Measurements from ENCODE around the gene SDK1. TPM values are rescaled to one million over a fixed set of nuclear protein-coding genes. Genes with fewer than 3 reads are reported as not detected.

Gene SDK1
- total and polyA plus RNA-seq, 10 of the 15 experiments (the other 5 are each of a cell fraction or from before 2014, with no cell fraction given): 0.14 to 0.33 TPM; not detected in 8

DNA sequence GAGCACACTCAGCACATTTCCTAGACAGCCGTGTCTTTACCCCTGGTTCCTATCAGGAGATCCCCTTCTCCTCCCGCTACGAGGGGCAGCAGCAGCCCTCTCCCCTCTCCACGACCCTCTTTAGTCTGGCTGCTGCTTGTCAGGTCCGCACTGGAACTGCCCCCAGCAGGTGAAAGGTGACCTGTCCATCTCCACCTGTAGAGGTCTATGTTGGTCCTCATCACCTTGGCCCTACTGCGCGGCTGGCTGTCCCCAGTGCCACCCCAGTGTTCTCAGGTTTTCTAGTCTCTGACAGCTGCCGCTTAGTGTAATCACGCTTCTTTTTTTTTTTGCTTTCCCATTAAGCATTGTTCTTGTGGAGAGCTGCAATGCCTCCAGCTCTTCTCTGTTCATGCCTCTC, 545.7 kb downstream of the SDK1 start:
- H4K20me1 ChIP-seq (ENCODE audit: control insufficient read depth, insufficient read depth): no peaks in the 10 kb centered on the region
- no peak for ATAC-seq
- ChIA-PET POLR2A (no interaction called here), CTCF (no interaction called here), RAD21 (ENCODE audit: unreplicated experiment) (no interaction called here), SMC1A (ENCODE audit: uncharacterized antibody, unreplicated experiment) (no interaction called here)
- no peaks in the 10 kb centered on the region for H3K36me3 ChIP-seq (ENCODE audit: control insufficient read depth in 2 of 2, insufficient read depth in 2 of 2, low read length in 1 of 2)
- no peak overlapping the region for H3K27ac ChIP-seq (ENCODE audit: control insufficient read depth, insufficient read depth)
- WGBS (ENCODE audit: insufficient coverage, insufficient replicate concordance, low lambda C conversion rate, missing lambda C conversion rate): 35% methylated on average over 9 of the region's 9 CpGs
- DNase-seq (ENCODE audit: low read depth, low spot score): no peak
- no TSS peak for BruUV-seq (replicated peaks)
- H3K79me2 ChIP-seq (ENCODE audit: control insufficient read depth, insufficient read depth, low read length): no peaks in the 10 kb centered on the region
- H3K27me3 ChIP-seq (replicated peaks in 1 of 2; ENCODE audit: control insufficient read depth in 2 of 2, insufficient read depth in 2 of 2, low read length in 1 of 2): no peaks in the 10 kb centered on the region
- H3K9me3 ChIP-seq (replicated peaks; ENCODE audit: control insufficient read depth, insufficient read depth, low read length): no peaks in the 10 kb centered on the region; the same call in 2 of the 3 replicates
- no peak for FAIRE-seq
- intact Hi-C loops (cut with micrococcal nuclease; ENCODE audit: unreplicated experiment) (no loop called here), in situ Hi-C loops (cut with MboI) (no loop called here)
- H3K4me1 ChIP-seq (ENCODE audit: control insufficient read depth, insufficient read depth, low read length): no peaks in the 10 kb centered on the region
- H3K9ac ChIP-seq (ENCODE audit: control insufficient read depth, insufficient read depth, low read length): no peak overlapping the region
- no peak overlapping the region for H3K4me3 ChIP-seq
- no peak overlapping the region for H3K4me2 ChIP-seq (ENCODE audit: control insufficient read depth, insufficient read depth)
- H2AFZ ChIP-seq (ENCODE audit: control insufficient read depth, low read depth, low read length): no peak overlapping the region
- TF ChIP-seq PML (IDR thresholded peaks at IDR 0.05; ENCODE audit: low read length) (no peak), HCFC1 (IDR thresholded peaks at IDR 0.05; ENCODE audit: low read length) (no peak), ASH2L (IDR thresholded peaks at IDR 0.05; ENCODE audit: borderline replicate concordance, low read depth) (no peak), ZNF384 (IDR thresholded peaks at IDR 0.05; ENCODE audit: borderline replicate concordance, low read depth, low read length) (no peak), SIN3A (IDR thresholded peaks at IDR 0.05; ENCODE audit: low read depth, low read length) (no peak), TCF3 (IDR thresholded peaks at IDR 0.05; ENCODE audit: borderline replicate concordance, insufficient read depth, low read depth, low read length) (no peak), TCF7 (IDR thresholded peaks at IDR 0.05; ENCODE audit: borderline replicate concordance) (no peak)
- TF ChIP-seq, protein P1, sequence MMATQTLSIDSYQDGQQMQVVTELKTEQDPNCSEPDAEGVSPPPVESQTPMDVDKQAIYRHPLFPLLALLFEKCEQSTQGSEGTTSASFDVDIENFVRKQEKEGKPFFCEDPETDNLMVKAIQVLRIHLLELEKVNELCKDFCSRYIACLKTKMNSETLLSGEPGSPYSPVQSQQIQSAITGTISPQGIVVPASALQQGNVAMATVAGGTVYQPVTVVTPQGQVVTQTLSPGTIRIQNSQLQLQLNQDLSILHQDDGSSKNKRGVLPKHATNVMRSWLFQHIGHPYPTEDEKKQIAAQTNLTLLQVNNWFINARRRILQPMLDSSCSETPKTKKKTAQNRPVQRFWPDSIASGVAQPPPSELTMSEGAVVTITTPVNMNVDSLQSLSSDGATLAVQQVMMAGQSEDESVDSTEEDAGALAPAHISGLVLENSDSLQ (IDR thresholded peaks at IDR 0.05): no peak
- TF ChIP-seq, protein P2, sequence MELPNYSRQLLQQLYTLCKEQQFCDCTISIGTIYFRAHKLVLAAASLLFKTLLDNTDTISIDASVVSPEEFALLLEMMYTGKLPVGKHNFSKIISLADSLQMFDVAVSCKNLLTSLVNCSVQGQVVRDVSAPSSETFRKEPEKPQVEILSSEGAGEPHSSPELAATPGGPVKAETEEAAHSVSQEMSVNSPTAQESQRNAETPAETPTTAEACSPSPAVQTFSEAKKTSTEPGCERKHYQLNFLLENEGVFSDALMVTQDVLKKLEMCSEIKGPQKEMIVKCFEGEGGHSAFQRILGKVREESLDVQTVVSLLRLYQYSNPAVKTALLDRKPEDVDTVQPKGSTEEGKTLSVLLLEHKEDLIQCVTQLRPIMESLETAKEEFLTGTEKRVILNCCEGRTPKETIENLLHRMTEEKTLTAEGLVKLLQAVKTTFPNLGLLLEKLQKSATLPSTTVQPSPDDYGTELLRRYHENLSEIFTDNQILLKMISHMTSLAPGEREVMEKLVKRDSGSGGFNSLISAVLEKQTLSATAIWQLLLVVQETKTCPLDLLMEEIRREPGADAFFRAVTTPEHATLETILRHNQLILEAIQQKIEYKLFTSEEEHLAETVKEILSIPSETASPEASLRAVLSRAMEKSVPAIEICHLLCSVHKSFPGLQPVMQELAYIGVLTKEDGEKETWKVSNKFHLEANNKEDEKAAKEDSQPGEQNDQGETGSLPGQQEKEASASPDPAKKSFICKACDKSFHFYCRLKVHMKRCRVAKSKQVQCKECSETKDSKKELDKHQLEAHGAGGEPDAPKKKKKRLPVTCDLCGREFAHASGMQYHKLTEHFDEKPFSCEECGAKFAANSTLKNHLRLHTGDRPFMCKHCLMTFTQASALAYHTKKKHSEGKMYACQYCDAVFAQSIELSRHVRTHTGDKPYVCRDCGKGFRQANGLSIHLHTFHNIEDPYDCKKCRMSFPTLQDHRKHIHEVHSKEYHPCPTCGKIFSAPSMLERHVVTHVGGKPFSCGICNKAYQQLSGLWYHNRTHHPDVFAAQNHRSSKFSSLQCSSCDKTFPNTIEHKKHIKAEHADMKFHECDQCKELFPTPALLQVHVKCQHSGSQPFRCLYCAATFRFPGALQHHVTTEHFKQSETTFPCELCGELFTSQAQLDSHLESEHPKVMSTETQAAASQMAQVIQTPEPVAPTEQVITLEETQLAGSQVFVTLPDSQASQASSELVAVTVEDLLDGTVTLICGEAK (IDR thresholded peaks at IDR 0.05; ENCODE audit: borderline replicate concordance): no peak
- TF ChIP-seq, protein P3, sequence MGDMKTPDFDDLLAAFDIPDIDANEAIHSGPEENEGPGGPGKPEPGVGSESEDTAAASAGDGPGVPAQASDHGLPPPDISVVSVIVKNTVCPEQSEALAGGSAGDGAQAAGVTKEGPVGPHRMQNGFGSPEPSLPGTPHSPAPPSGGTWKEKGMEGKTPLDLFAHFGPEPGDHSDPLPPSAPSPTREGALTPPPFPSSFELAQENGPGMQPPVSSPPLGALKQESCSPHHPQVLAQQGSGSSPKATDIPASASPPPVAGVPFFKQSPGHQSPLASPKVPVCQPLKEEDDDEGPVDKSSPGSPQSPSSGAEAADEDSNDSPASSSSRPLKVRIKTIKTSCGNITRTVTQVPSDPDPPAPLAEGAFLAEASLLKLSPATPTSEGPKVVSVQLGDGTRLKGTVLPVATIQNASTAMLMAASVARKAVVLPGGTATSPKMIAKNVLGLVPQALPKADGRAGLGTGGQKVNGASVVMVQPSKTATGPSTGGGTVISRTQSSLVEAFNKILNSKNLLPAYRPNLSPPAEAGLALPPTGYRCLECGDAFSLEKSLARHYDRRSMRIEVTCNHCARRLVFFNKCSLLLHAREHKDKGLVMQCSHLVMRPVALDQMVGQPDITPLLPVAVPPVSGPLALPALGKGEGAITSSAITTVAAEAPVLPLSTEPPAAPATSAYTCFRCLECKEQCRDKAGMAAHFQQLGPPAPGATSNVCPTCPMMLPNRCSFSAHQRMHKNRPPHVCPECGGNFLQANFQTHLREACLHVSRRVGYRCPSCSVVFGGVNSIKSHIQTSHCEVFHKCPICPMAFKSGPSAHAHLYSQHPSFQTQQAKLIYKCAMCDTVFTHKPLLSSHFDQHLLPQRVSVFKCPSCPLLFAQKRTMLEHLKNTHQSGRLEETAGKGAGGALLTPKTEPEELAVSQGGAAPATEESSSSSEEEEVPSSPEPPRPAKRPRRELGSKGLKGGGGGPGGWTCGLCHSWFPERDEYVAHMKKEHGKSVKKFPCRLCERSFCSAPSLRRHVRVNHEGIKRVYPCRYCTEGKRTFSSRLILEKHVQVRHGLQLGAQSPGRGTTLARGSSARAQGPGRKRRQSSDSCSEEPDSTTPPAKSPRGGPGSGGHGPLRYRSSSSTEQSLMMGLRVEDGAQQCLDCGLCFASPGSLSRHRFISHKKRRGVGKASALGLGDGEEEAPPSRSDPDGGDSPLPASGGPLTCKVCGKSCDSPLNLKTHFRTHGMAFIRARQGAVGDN (IDR thresholded peaks at IDR 0.05): no peak
- TF ChIP-seq, protein P4, sequence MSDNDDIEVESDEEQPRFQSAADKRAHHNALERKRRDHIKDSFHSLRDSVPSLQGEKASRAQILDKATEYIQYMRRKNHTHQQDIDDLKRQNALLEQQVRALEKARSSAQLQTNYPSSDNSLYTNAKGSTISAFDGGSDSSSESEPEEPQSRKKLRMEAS (IDR thresholded peaks at IDR 0.05; ENCODE audit: low read depth, low read length): no peak
- TF ChIP-seq, protein P5, sequence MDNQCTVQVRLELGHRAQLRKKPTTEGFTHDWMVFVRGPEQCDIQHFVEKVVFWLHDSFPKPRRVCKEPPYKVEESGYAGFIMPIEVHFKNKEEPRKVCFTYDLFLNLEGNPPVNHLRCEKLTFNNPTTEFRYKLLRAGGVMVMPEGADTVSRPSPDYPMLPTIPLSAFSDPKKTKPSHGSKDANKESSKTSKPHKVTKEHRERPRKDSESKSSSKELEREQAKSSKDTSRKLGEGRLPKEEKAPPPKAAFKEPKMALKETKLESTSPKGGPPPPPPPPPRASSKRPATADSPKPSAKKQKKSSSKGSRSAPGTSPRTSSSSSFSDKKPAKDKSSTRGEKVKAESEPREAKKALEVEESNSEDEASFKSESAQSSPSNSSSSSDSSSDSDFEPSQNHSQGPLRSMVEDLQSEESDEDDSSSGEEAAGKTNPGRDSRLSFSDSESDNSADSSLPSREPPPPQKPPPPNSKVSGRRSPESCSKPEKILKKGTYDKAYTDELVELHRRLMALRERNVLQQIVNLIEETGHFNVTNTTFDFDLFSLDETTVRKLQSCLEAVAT (IDR thresholded peaks at IDR 0.05): no peak

All from GM12878 (cell line).